ENCODE data around the gene TENM3. TPM values are rescaled to one million over a fixed set of nuclear protein-coding genes. Genes with fewer than 3 reads are reported as not detected.

TENM3 gene
- total RNA-seq, 4 donors from 2014 or later = 5.9 to 61.5 (median 24.6) TPM

- no peak for TF ChIP-seq CTCF (IDR thresholded peaks at IDR 0.05)
- no peak for TF ChIP-seq POLR2A (IDR thresholded peaks at IDR 0.05)
- H3K27ac ChIP-seq = no peak overlapping the region
- H3K4me1 ChIP-seq = no peaks in the 10 kb centered on the region
- intact Hi-C loops (cut with DNase I; ENCODE audit: low total_unique reads) = no loop called here
- no peaks in the 10 kb centered on the region for H3K27me3 ChIP-seq
- H3K36me3 ChIP-seq = no peaks in the 10 kb centered on the region
- no peak overlapping the region for H3K4me3 ChIP-seq
- no peaks in the 10 kb centered on the region for H3K9me3 ChIP-seq
- no peak for DNase-seq
Measured at GRCh38 chr4:182567119-182567518, 323.9 kb downstream of the TENM3 start.

GRCh38 chr4:182569561-182569960, 326.4 kb downstream of the TENM3 start:
- Histone ChIP-seq H3K27me3 (no peaks in the 10 kb centered on the region), H3K36me3 (no peaks in the 10 kb centered on the region), H3K4me1 (no peaks in the 10 kb centered on the region), H3K9me3 (no peaks in the 10 kb centered on the region), H3K27ac (no peak overlapping the region), H3K4me3 (no peak overlapping the region)
- intact Hi-C loops (cut with DNase I; ENCODE audit: low total_unique reads) = no loop called here
- TF ChIP-seq POLR2A (IDR thresholded peaks at IDR 0.05) (no peak), CTCF (IDR thresholded peaks at IDR 0.05) (no peak)
- DNase-seq = no peak

- Histone ChIP-seq H3K27ac (no peak overlapping the region), H3K36me3 (no peaks in the 10 kb centered on the region), H3K9me3 (no peaks in the 10 kb centered on the region), H3K4me1 (no peaks in the 10 kb centered on the region), H3K4me3 (no peak overlapping the region), H3K27me3 (no peaks in the 10 kb centered on the region)
- no peak for DNase-seq
- TF ChIP-seq CTCF (IDR thresholded peaks at IDR 0.05) (no peak), POLR2A (IDR thresholded peaks at IDR 0.05) (no peak)
- intact Hi-C loops (cut with DNase I; ENCODE audit: low total_unique reads) = no loop called here
Measured at GRCh38 chr4:182574706-182575105, 331.5 kb downstream of the TENM3 start.

- H3K9me3 ChIP-seq = no peaks in the 10 kb centered on the region
- TF ChIP-seq CTCF (IDR thresholded peaks at IDR 0.05) (no peak), POLR2A (IDR thresholded peaks at IDR 0.05) (no peak)
- no peak for DNase-seq
- H3K4me1 ChIP-seq = no peaks in the 10 kb centered on the region
- intact Hi-C loops (cut with DNase I; ENCODE audit: low total_unique reads) = no loop called here
- no peaks in the 10 kb centered on the region for H3K36me3 ChIP-seq
- no peak overlapping the region for H3K27ac ChIP-seq
- no peak overlapping the region for H3K4me3 ChIP-seq
- no peaks in the 10 kb centered on the region for H3K27me3 ChIP-seq
Measured at GRCh38 chr4:182575225-182575624, 332.0 kb downstream of the TENM3 start.

- intact Hi-C loops (cut with DNase I; ENCODE audit: low total_unique reads) = no loop called here
- H3K27me3 ChIP-seq = no peaks in the 10 kb centered on the region
- no peak for DNase-seq
- no peaks in the 10 kb centered on the region for H3K9me3 ChIP-seq
- no peaks in the 10 kb centered on the region for H3K36me3 ChIP-seq
- H3K4me3 ChIP-seq = no peak overlapping the region
- no peak for TF ChIP-seq CTCF (IDR thresholded peaks at IDR 0.05)
- no peak for TF ChIP-seq POLR2A (IDR thresholded peaks at IDR 0.05)
- no peaks in the 10 kb centered on the region for H3K4me1 ChIP-seq
- no peak overlapping the region for H3K27ac ChIP-seq
Measured at GRCh38 chr4:182576601-182577289, 333.5 kb downstream of the TENM3 start.

Measured in uterus (tissue), 4 donors.